ENCODE data around the gene IQCH. TPM values are rescaled to one million over a fixed set of nuclear protein-coding genes. Genes with fewer than 3 reads are reported as not detected.

IQCH gene
- total RNA-seq, 1 donor from 2014 or later, result 4.5 TPM

GRCh38 chr15:67468416-67468815, 213.8 kb downstream of the IQCH start:
- TF ChIP-seq CTCF (IDR thresholded peaks at IDR 0.05; ENCODE audit: partially characterized antibody, unreplicated experiment), result no peak
- DNase-seq, result no peak
- H3K9me3 Mint-ChIP-seq (ENCODE audit: unreplicated experiment), result peaks cover 2% of the 10 kb centered on the region
- H3K27ac Mint-ChIP-seq (ENCODE audit: unreplicated experiment), result peak overlapping the region; percentile 63
- H3K36me3 Mint-ChIP-seq (ENCODE audit: unreplicated experiment), result no peaks in the 10 kb centered on the region
- H3K27me3 Mint-ChIP-seq (ENCODE audit: unreplicated experiment), result peaks cover 4% of the 10 kb centered on the region
- H3K4me3 Mint-ChIP-seq (ENCODE audit: unreplicated experiment), result peak overlapping the region; percentile 53
- peaks cover 20% of the 10 kb centered on the region for H3K4me1 Mint-ChIP-seq (ENCODE audit: low read depth, unreplicated experiment)

GRCh38 chr15:67469680-67470079, 215.1 kb downstream of the IQCH start:
- H3K27ac Mint-ChIP-seq (ENCODE audit: unreplicated experiment), result no peak overlapping the region
- no peak overlapping the region for H3K4me3 Mint-ChIP-seq (ENCODE audit: unreplicated experiment)
- H3K4me1 Mint-ChIP-seq (ENCODE audit: low read depth, unreplicated experiment), result peaks cover 20% of the 10 kb centered on the region
- H3K9me3 Mint-ChIP-seq (ENCODE audit: unreplicated experiment), result peaks cover 2% of the 10 kb centered on the region
- no peaks in the 10 kb centered on the region for H3K36me3 Mint-ChIP-seq (ENCODE audit: unreplicated experiment)
- DNase-seq, result no peak
- TF ChIP-seq CTCF (IDR thresholded peaks at IDR 0.05; ENCODE audit: partially characterized antibody, unreplicated experiment), result no peak
- H3K27me3 Mint-ChIP-seq (ENCODE audit: unreplicated experiment), result peaks cover 4% of the 10 kb centered on the region

GRCh38 chr15:67472957-67473356, 218.4 kb downstream of the IQCH start:
- Mint-ChIP-seq H3K4me3 (ENCODE audit: unreplicated experiment) (no peak overlapping the region), H3K27ac (ENCODE audit: unreplicated experiment) (no peak overlapping the region), H3K9me3 (ENCODE audit: unreplicated experiment) (peaks cover 8% of the 10 kb centered on the region), H3K36me3 (ENCODE audit: unreplicated experiment) (no peaks in the 10 kb centered on the region), H3K4me1 (ENCODE audit: low read depth, unreplicated experiment) (peaks cover 21% of the 10 kb centered on the region), H3K27me3 (ENCODE audit: unreplicated experiment) (peaks cover 5% of the 10 kb centered on the region)
- no peak for TF ChIP-seq CTCF (IDR thresholded peaks at IDR 0.05; ENCODE audit: partially characterized antibody, unreplicated experiment)
- DNase-seq, result no peak

- no peak overlapping the region for H3K27ac Mint-ChIP-seq (ENCODE audit: unreplicated experiment)
- H3K9me3 Mint-ChIP-seq (ENCODE audit: unreplicated experiment), result peaks cover 6% of the 10 kb centered on the region
Measured at GRCh38 chr15:67474405-67475110, 220.0 kb downstream of the IQCH start.

More at GRCh38 chr15:67474405-67475110, 220.0 kb downstream of the IQCH start:
- DNase-seq, result no peak
- Mint-ChIP-seq H3K27me3 (ENCODE audit: unreplicated experiment) (peaks cover 5% of the 10 kb centered on the region), H3K4me3 (ENCODE audit: unreplicated experiment) (no peak overlapping the region), H3K4me1 (ENCODE audit: low read depth, unreplicated experiment) (peaks cover 13% of the 10 kb centered on the region), H3K36me3 (ENCODE audit: unreplicated experiment) (no peaks in the 10 kb centered on the region)
- no peak for TF ChIP-seq CTCF (IDR thresholded peaks at IDR 0.05; ENCODE audit: partially characterized antibody, unreplicated experiment)
